NCI-H82 (cell line): Measurements from ENCODE around the gene IFI27L2.

Experiments used
- DNase-seq: peaks from one replicate; lab custom pipeline; 2025; lab: John Stamatoyannopoulos, UW

IFI27L2 gene

DNA sequence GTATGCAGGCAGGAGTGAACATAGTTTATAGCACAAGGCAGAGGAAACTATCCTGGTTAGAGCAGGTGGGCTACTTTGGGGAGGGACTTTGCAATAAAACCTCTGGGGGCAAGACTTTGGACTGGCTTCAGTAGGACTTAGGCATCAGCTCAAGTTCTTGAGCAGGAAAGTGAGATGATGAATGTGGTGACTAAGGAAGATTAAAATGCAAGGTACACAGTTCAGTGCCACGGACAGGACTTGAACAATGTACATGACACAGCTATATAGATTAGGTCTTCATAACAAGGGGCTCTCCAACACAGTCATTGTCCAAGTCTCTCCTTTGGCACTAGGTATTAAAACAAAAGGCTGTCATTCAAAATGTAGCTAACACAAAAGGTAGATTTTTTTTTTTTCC lies 23.3 kb upstream of the IFI27L2 start:
- DNase-seq: no peak

DNA sequence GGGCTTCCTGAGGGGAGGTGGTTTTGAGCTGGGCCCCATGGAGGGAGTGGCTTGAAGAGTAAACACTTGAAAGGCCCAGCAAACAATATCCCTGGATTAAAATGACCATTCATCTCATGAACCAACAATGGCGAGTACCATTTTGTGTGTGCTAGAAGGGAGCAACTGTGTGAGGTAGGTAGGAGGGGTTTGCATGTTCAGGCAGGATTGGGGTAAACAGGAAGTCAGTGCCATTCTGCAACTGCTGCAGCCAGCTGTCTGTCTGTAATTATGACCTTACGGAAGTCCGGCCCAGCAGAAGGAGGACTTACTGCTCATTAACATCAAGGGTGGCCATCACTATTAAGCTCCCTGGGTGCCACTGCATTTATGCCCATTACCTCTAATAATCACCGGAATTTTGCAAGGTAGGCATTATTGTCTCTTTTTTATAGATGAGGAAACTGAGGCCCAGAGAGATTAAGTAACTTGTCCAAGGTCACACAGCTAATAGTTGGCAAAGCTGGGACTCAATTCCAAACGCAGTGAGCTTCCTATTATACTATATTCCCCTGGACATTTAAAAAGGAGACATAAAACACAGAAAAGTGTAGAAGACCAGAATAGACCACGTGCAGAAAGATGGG lies 16.6 kb upstream of the IFI27L2 start:
- DNase-seq: peak; percentile 39

DNA sequence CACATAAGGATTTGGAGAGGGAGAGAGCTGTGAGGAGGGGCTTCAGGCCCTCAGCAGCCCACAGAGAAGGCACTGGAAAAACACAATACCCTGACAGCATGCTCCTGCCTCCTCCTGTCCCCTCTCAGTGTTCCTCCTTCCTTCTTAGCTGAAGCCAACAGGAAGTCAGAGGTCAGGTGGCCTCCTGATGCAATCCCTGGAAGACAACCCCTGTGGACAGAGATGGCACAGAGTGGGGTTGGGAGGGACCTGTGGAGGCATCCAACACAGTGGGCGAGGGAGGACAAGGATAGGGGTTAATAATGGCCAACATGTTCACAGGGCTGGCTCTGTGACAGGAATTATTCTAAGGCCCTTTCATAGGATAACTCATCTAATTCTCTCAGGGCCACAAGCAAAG lies 15.4 kb upstream of the IFI27L2 start:
- DNase-seq: peak; percentile 29

DNA sequence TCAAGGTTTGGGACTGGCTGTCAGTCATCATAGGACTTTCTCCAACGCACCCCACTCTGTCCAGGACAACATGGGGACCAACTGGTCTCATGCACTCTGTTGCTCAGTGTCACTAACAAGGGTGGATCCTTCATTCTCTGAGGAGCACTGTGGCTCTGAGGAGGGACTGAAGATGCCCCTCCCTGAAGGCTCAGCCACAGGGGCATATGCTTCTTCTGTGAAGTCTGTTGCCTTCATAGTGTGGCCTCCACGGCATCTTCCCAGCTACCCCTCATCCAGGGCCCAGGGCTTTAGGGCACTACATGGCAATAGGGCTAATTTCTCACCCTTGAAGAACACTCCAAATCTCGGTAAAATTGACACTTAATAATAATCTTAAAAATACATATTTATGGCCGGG lies 14.3 kb upstream of the IFI27L2 start:
- no peak for DNase-seq

DNA sequence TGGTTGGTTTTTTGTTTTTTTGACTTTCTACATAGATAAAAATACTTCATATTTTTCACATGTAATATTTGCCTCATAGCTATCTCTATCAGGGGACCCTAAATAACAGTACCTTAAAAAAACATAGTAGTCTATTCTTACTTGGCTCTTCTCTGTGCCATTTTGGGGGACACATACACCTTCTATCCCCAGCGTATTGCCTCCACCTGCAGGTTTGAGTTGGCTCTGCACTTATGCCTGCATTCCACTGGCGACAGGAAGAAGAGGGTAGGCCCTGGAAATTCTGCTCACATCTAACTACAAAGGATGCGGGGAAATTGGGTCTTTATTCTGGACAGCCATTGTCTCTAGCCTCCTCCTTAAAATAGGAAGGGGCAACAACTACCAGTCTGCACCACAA lies 13.8 kb upstream of the IFI27L2 start:
- peak; percentile 29 for DNase-seq

DNA sequence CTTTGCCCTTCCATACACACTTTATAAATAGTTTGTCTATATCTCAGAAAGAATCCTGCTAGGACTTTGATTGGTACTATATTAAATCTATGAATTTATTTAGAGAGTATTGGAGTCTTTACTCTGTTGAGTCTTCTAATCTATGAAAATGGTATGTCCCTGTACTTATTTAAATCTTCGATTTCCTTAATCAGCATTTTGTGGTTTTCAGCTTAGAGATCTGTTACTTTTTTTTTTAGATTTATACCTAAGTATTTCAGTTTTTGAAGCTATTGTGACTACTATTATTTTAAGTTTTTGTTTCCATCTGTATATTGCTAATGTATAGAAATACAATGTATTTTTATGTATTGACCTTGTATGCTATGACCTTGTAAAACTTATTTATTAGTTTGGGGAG lies 13.4 kb upstream of the IFI27L2 start:
- DNase-seq: no peak

DNA sequence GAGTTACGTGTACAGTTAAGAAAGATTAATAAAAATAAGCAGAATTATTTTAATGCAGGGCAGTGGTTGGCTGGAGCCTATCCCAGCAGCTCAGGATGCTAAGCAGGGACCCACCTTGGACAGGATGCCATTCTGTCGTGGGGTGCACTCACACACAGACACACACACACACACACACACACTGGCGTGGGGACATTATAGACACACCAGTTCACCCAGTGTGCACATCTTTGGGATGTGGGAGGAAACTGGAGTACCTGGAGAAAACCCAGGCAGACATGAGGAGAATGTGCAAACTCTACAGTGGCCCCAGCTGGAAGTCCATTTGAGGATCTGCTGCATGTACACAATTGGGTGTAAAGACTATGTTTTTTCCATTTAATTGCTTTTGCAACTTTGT lies 12.8 kb upstream of the IFI27L2 start:
- DNase-seq: no peak

DNA sequence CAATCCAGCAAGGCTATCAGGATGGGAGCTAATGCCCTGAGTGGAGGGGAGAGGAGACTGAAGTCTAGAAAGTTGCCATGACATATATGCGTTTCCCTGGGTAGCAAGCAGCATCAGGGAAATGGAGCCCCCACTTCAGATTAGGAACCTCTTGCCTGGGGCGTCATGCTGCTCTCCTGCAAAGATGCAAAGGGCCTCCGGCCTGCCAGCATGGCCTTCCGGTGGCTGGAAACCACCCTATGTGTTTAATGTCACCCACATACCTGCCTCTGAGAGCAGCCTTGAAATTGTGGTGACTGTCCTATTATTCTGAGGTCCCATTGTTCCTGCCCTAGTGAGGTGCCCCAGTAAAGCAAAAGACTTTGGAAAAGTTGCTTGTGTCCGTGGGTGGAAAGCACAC lies 10.0 kb upstream of the IFI27L2 start:
- DNase-seq: no peak

DNA sequence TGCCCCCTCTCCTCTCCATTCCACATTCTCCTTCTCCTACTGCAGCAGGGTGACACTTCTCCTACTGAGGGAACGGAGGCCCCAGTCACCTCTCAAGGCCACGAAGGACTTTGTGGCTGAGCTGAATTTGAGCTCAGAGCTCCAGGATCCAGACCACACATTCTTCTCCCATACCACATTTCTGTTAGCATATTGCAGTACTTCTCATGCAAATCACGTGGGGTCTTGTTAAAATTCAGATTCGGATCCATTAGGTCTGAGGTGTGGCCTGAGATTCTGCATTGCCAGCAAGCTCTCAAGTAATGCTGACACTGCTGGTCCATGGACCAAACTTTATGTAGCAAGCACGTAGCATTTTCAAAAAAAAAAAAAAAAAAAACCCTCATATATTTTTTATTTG lies 9.6 kb upstream of the IFI27L2 start:
- no peak for DNase-seq

DNA sequence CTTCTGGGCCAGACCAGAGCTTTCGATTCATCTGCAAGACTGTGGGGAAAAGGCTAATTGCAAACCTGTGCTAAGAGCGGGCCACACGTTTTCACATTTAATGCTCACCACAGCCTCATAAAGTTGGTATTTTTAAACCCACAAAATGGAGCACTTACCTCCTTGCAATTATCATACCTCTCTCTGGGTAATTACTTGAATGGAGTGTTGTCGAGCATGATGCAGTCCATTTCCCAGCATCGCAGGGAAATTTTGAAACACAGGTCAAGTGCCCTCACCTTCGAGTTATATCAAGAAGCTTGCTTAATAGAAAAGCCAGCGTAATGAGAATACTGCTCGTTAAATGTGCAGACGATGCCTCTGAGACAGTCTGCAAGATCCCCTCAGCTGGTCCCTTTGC lies 8.8 kb upstream of the IFI27L2 start:
- no peak for DNase-seq

DNA sequence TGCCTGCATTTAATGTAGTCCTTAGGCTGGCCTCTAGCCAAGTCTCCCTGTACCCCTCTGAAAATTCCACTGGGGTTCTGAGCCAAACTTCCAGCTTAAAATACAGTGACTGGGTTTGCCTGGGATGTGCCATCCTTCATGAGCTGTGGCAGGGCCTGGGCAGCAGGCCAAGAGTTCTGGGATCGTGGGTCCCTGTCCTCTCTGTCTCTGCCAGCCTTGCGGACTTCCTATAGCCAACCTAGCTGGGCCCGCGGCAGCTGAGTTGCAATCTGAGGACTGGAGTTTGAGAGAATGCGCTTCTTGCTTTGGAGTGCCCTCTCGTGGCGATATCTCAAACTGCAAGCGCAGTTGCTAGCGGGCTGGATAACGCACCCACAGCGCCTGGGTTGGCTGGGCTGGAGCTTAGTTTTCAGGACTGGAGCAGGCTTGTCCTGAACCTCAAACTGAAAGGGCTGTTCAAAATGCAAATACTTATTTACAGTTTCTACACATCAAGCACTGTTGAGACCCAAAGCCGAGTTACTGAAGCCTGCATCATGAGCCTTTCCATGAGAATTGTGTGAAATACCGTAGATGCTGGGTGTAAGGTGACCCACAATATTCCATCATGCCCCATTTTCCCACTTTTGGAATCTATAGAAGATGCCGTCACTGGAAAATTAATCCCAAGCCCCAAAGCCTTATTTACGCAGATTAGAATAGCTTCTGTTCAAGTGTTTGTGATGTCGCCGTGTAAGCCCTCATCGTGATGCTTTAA lies 7.3 kb upstream of the IFI27L2 start:
- peak; percentile 87 for DNase-seq

DNA sequence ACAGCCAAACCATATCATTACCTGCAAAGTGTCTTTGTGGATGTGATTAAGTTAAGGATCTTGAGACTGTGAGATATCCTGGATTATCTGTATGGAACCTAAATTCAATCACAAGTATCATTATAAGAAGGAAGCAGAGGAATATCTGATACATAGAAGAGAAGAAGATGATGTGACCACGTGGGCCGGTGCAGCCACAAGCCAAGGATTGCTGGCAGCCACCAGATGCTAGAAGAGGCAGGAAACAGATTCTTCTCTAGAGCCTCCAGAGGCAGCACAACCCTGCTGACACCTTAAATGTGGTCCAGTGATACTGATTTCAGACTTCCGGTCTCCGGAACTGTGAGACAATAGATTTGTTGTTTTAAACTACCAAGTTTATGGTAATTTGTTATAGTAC lies 6.1 kb upstream of the IFI27L2 start:
- DNase-seq: no peak

DNA sequence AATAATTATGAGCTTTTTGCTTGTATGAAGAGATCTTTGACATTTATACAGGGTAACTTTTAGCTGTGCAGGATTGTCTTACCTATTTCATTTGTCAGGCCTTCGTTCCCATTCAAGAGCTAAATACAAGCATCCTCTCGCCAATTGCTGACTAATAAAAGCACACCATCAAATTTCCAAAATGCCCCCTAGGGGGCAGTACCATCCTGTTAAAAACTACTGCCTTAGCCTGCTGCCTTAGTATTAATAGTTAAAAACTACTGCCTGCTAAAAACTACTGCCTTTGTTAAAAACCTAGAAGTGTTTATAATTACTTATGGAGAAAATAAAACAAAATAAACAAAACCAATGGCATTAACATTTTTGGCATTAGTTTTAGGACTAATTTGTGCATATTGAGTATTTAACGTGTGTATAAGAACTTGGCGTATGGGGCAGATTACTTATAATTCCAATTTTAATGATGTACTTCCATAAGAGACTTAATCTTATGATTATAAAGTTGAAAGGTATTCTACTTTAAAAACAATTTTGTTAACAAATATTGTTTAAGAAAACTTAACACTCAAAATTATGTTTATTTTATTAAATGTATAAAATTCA lies 3.0 kb upstream of the IFI27L2 start:
- DNase-seq: peak; percentile 86

DNA sequence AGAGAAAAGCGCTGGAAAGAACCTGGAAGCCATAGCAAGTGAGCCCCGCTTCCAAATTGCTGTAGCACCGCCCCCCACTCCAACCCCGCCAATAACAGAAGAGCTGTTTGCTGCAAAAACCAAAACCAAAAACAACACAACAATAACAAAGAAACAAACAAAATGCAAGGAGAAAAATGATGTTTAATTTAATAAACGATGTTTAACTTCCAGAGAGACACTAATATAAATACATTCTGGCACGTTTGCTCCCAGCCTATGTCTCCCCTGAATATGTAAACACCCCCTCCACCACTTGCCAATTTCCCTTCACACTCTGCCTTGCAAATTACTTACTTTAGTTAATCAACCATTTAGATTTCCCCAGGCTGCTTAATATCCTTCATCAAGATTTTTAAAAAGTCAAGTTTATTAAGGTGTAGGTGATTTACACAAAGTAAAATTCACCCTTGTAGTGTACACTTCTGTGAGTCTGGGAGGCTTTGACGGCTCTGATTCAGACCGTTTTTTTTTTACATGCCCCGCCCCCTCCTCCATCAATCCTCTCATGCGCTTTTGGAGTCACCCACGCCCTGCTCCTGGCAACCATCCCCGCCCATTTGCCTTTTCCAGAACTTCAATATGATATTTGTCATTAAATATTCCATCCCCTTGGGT lies 482 bp upstream of the IFI27L2 start:
- DNase-seq: peak; percentile 77

DNA sequence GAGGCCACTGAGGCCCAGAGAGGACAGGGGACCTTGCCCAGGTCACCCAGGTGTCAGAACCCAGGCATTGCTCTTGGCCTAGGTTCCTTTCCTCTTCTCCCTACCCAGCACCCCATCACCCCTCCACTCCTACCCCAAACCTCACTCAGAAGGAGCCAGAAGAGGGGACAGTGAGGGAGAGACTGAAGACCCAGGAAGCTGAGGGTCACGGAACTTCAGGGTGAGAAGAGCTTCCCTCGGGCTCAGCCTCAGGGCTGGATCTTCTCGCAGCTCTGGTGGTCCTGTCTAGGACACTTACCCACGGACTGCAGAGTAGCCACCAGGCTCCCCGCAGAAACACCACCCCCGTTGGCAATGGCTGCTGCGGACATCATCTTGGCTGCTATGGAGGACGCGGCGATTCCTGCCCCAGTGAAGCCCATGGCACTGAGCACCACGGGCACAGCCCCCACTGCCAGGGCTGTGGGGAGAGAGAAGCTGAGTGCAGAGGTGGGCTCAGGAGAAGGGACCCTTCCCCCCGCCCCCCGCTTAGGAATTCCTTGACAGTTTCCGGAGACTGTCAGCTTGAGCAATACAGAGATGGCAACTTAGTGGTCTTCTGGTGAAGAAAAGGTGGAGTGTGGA lies 1.1 kb downstream of the IFI27L2 start:
- no peak for DNase-seq

DNA sequence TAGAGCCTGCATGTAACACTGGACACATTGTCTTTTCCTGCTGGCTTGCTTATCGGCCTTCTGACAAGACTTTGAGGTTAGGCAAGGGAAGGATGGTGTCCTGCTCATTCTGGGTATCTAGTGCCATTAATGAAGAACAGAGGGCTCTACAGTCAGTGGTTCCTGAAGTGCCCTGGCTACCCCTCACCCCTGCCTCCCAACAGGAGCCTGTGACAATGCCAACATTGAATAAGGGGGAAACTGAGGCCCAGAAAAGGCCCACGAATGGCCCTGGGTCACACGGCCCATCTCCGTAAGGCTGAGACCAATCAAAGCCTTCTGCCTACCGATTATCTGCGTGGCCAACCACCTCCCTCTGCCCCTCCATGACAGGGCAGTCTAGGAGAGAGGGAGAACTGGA lies 2.1 kb downstream of the IFI27L2 start:
- no peak for DNase-seq

DNA sequence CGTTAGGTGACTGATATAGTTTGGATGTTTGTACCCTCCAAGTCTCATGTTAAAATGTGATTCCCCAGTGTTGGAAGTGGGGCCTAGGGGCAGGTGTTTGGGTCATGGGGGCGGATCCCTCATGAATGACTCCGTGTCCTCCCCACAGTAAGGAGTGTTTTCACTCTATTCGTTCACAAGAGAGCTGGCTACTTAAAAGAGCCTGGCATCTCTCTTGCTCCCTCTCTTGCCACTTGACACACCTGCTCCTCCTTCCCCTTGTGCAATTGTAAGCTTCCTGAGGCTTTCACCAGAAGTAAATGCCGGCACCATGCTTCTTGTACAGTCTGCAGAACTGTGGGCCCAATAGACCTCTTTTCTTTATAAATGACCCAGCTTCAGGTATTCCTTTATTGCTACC lies 2.6 kb downstream of the IFI27L2 start:
- DNase-seq: no peak

DNA sequence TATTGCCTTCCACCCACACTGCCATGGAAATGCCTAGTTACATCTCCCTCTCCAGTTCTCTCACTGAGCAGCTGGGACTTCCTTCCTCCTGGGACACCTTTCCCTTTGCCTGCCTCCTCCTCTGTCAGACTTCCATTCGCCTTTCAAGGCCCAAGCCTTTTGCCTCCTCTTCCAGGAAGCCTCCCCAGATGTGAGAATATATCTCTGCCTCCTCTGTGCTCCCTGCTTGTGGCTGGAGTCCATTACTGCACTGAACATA lies 3.1 kb downstream of the IFI27L2 start:
- no peak for DNase-seq

DNA sequence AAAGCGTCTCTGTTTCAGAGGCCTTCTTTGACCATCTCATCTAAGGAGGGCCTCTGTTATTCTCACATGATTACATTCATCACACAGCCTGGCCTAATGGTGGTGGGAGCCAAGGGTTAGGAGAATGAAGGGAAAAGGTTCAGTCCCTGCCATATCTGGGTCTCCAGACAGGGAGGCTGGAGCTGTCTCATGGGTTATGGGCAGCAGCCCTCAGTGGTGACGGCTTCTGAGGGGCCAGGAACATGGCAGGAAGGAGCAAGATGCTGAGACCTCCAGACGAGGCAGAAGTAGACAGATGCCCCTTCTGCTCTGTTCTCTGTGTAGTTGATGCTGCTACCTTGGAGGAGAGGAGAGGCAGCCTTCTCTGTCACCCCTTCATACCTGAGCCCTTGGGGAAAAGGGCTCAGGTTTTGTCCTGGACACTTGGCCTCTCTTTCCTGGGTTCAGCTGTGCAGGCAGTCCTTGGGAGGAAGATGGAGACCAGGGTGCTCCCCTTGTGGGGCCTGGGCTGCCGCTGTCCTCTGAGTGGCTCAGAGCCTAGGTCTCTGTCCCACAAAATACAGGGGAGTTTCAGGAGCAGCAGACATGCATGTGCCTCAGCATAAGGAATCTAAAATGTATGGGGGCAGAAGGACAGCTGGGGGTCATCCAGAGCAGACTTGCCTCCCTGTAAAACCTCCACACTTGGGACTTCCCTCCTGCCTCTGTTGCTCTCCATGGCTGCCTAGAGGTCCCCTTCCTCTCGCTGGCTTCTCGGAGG lies 3.6 kb downstream of the IFI27L2 start:
- no peak for DNase-seq

DNA sequence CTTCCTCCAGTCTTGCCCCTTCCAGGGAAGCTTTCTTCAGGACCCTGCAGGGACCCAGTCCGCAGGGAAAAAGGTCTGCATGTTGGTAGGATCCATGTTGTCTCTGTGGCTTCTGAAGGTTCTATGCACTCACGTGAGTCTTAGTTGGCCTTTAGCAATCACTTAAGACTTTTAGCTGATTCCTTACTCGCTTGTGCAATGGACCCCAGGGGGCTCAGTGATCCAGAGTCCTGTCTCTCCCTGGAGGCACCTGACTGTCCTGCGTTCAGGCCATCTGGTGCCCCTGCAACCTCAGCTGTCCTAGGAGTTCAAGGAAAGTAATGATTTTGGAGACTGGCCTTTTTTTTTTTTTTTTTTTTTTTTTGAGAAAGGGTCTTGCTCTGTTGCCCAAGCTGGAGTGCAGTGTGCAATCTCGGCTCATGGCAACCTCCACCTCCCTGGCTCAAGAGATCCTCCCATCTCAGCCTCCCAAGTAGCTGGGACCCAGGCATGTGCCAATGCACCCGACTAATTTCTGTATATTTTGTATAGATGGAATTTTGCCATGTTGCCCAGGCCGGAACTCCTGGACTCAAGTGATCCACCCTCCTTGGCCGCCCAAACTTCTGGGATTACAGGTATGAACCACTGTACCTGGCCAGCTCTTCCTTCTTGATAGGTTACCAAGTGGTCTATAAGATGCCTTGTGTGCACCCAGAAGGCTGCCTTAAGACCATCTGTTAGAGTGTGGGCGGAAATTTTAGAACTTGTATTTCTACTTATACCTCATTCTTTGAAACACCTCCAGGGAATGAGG lies 4.6 kb downstream of the IFI27L2 start:
- DNase-seq: no peak

DNA sequence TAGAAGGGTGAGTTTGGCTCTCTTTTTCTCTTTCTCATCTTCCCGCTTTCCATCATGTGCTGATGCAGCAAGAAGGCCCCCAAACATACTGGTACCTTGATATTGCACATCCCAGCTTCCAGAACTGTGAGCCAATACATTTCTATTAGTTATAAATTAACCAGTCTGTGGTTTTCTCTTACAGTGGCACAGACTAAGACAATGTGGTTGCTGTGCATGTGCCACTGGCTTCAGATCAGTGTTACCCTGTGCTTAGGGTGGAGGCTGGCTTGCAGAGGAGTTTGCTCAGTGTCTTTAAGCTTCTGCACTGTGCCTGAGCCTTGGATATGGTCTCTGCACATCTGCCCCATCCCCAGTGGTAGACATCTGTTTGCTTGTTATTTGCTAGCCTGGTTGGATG lies 5.5 kb downstream of the IFI27L2 start:
- no peak for DNase-seq
